Mesenchymal stem cell (in vitro differentiated cells and primary cell): ENCODE data around the gene FEZ2.

ENCODE experiments used
- DNase-seq: peaks from one replicate; pipeline ENCODE4 v3.0.0-alpha.2; 2013
- H2AFZ ChIP-seq: one replicate; pipeline ENCODE4 v1.6.1; 2013; ENCODE audit warnings: low read depth, mild to moderate bottlenecking, control low read depth, inconsistent platforms, low read length, moderate library complexity
- H2AK5ac ChIP-seq: 2 replicates; pipeline ENCODE4 v1.6.1; 2013; ENCODE audit warnings: low read length, moderate library complexity, mild to moderate bottlenecking, inconsistent platforms; ENCODE audit not compliant: severe bottlenecking
- H2BK120ac ChIP-seq: one replicate; pipeline ENCODE4 v1.6.1; 2013; ENCODE audit warnings: low read depth, mild to moderate bottlenecking, inconsistent platforms, low read length, moderate library complexity
- H2BK12ac ChIP-seq, 2 experiments: one replicate each; pipeline ENCODE4 v1.6.1; 2013; ENCODE audit warnings: inconsistent platforms in 2 of 2, low read length in 2 of 2, mild to moderate bottlenecking in 2 of 2, moderate library complexity in 2 of 2, control low read depth in 1 of 2
- H2BK15ac ChIP-seq: one replicate; pipeline ENCODE4 v1.6.1; 2013; ENCODE audit warnings: mild to moderate bottlenecking, low read depth, inconsistent platforms; ENCODE audit not compliant: poor library complexity, severe bottlenecking
- H2BK5ac ChIP-seq: 2 replicates; pipeline ENCODE4 v1.6.1; 2013; ENCODE audit warnings: low read depth, mild to moderate bottlenecking, low read length, control low read depth, inconsistent platforms; ENCODE audit not compliant: poor library complexity, severe bottlenecking
- H3K14ac ChIP-seq, 2 experiments: one replicate each; pipeline ENCODE4 v1.6.1; 2013; ENCODE audit warnings: inconsistent platforms in 2 of 2, low read length in 2 of 2, control low read depth in 1 of 2, mild to moderate bottlenecking in 1 of 2, moderate library complexity in 1 of 2
- H3K18ac ChIP-seq, 2 experiments: one replicate each; pipeline ENCODE4 v1.6.1; 2013; ENCODE audit warnings: inconsistent platforms in 2 of 2, low read length in 2 of 2, control low read depth in 1 of 2, low read depth in 1 of 2, mild to moderate bottlenecking in 1 of 2
- H3K23ac ChIP-seq, 2 experiments: one replicate each; pipeline ENCODE4 v1.6.1; 2013; ENCODE audit warnings: inconsistent platforms in 2 of 2, low read length in 2 of 2, mild to moderate bottlenecking in 2 of 2, moderate library complexity in 2 of 2, control low read depth in 1 of 2
- H3K27ac ChIP-seq: 2 replicates; pipeline ENCODE4 v1.5.1; 2013; ENCODE audit warnings: mild to moderate bottlenecking, moderate library complexity, low read length, control low read depth, inconsistent platforms; ENCODE audit not compliant: poor library complexity, severe bottlenecking
- H3K27me3 ChIP-seq, 2 experiments: 2 replicates each; pipeline versions ENCODE4 v1.6.1 to v1.7.0; 2013; ENCODE audit warnings: low read length in 2 of 2, mild to moderate bottlenecking in 2 of 2, moderate library complexity in 2 of 2, control low read depth in 1 of 2, inconsistent platforms in 1 of 2; ENCODE audit not compliant: control insufficient read depth in 1 of 2, insufficient read depth in 1 of 2
- H3K36me3 ChIP-seq, 2 experiments: 2 replicates each; pipeline versions ENCODE4 v1.6.1 to v1.7.0; 2013; ENCODE audit warnings: low read length in 2 of 2, control low read depth in 1 of 2, inconsistent platforms in 1 of 2, low read depth in 1 of 2, mild to moderate bottlenecking in 1 of 2; ENCODE audit not compliant: insufficient read depth in 2 of 2, control insufficient read depth in 1 of 2
- H3K4ac ChIP-seq, 2 experiments: one replicate each; pipeline ENCODE4 v1.6.1; 2013; ENCODE audit warnings: inconsistent platforms in 2 of 2, low read length in 2 of 2, mild to moderate bottlenecking in 2 of 2, moderate library complexity in 2 of 2, control low read depth in 1 of 2, low read depth in 1 of 2
- H3K4me1 ChIP-seq: 2 replicates; pipeline ENCODE4 v1.6.1; 2013; ENCODE audit warnings: low read depth, low read length, control low read depth; ENCODE audit not compliant: control insufficient read depth, insufficient read depth
- H3K4me2 ChIP-seq: 2 replicates; pipeline ENCODE4 v1.6.1; 2013; ENCODE audit warnings: low read length, mild to moderate bottlenecking, inconsistent platforms; ENCODE audit not compliant: poor library complexity, severe bottlenecking
- H3K4me3 ChIP-seq, 2 experiments: 2 replicates each; pipeline versions ENCODE4 v1.5.1 to v1.7.0; 2013; ENCODE audit warnings: low read length in 2 of 2, mild to moderate bottlenecking in 2 of 2, control low read depth in 1 of 2, low read depth in 1 of 2; ENCODE audit not compliant: insufficient read depth in 1 of 2
- H3K79me1 ChIP-seq: replicated peaks from 2 replicates; pipeline ENCODE4 v1.6.1; 2013; ENCODE audit warnings: mild to moderate bottlenecking, control low read depth, low read length, inconsistent platforms; ENCODE audit not compliant: poor library complexity, severe bottlenecking
- H3K9ac ChIP-seq: 2 replicates; pipeline ENCODE4 v1.7.0; 2013; ENCODE audit warnings: mild to moderate bottlenecking, low read length, moderate library complexity
- H3K9me3 ChIP-seq: 2 replicates; pipeline ENCODE4 v1.7.0; 2013; ENCODE audit warnings: mild to moderate bottlenecking, low read length; ENCODE audit not compliant: control insufficient read depth
- H4K8ac ChIP-seq: one replicate; pipeline ENCODE4 v1.6.1; 2013; ENCODE audit warnings: inconsistent platforms, mild to moderate bottlenecking, low read length, moderate library complexity
- H4K91ac ChIP-seq: one replicate; pipeline ENCODE4 v1.6.1; 2013; ENCODE audit warnings: mild to moderate bottlenecking, low read length, inconsistent platforms
- WGBS: methylation state at CpG from one replicate; pipeline ENCODE4 v1.1.7; 2013; ENCODE audit warnings: mixed read lengths; 5-methylcytosine and 5-hydroxymethylcytosine counted together

FEZ2 gene

GRCh38 chr2:36578343-36579296 is 19.3 kb downstream of the FEZ2 start:
- H3K18ac ChIP-seq, result no peak overlapping the region

GRCh38 chr2:36577884-36578283 is 20.1 kb downstream of the FEZ2 start:
- no peaks in the 10 kb centered on the region for H3K27me3 ChIP-seq
- H3K4me1 ChIP-seq, result peaks cover 3% of the 10 kb centered on the region
- H3K14ac ChIP-seq, result no peak overlapping the region
- 94% methylated on average over 2 of the region's 2 CpGs for WGBS
- H2BK12ac ChIP-seq, result no peak overlapping the region
- H2AFZ ChIP-seq, result no peak overlapping the region
- no peak overlapping the region for H3K4me3 ChIP-seq
- no peak overlapping the region for H3K23ac ChIP-seq
- no peak overlapping the region for H3K18ac ChIP-seq
- H3K4ac ChIP-seq, result no peak overlapping the region
- peaks cover 26% of the 10 kb centered on the region for H3K79me1 ChIP-seq
- H4K8ac ChIP-seq, result no peak overlapping the region
- H2AK5ac ChIP-seq, result no peak overlapping the region
- DNase-seq, result no peak
- no peak overlapping the region for H3K27ac ChIP-seq
- H3K36me3 ChIP-seq, result peaks cover 11 to 92% of the 10 kb centered on the region in 2 experiments
- no peak overlapping the region for H2BK15ac ChIP-seq
- no peaks in the 10 kb centered on the region for H3K9me3 ChIP-seq
- no peak overlapping the region for H4K91ac ChIP-seq
- no peak overlapping the region for H2BK120ac ChIP-seq
- H3K9ac ChIP-seq, result no peak overlapping the region
- no peak overlapping the region for H3K4me2 ChIP-seq
- no peak overlapping the region for H2BK5ac ChIP-seq

More at GRCh38 chr2:36578343-36579296, 19.3 kb downstream of the FEZ2 start:
- H4K8ac ChIP-seq, result no peak overlapping the region
- no peak for DNase-seq
- H2BK15ac ChIP-seq, result no peak overlapping the region
- H3K4me2 ChIP-seq, result no peak overlapping the region
- no peaks in the 10 kb centered on the region for H3K9me3 ChIP-seq
- no peaks in the 10 kb centered on the region for H3K27me3 ChIP-seq
- H3K79me1 ChIP-seq, result peaks cover 23% of the 10 kb centered on the region
- 94% methylated on average over 9 of the region's 10 CpGs for WGBS
- no peak overlapping the region for H3K9ac ChIP-seq
- H2BK5ac ChIP-seq, result no peak overlapping the region
- no peak overlapping the region for H3K14ac ChIP-seq
- no peak overlapping the region for H3K27ac ChIP-seq
- no peak overlapping the region for H4K91ac ChIP-seq
- no peak overlapping the region for H3K23ac ChIP-seq
- peaks cover 3% of the 10 kb centered on the region for H3K4me1 ChIP-seq
- H3K36me3 ChIP-seq, result peaks cover 11 to 92% of the 10 kb centered on the region in 2 experiments
- no peak overlapping the region for H2AK5ac ChIP-seq
- H3K4me3 ChIP-seq, result no peak overlapping the region
- H2AFZ ChIP-seq, result no peak overlapping the region
- H2BK12ac ChIP-seq, result no peak overlapping the region
- H3K4ac ChIP-seq, result no peak overlapping the region
- H2BK120ac ChIP-seq, result no peak overlapping the region

GRCh38 chr2:36574560-36574959 is 23.4 kb downstream of the FEZ2 start:
- Histone ChIP-seq H3K18ac (no peak overlapping the region), H3K4ac (no peak overlapping the region)
- 88% methylated on average over 2 of the region's 2 CpGs for WGBS

DNA sequence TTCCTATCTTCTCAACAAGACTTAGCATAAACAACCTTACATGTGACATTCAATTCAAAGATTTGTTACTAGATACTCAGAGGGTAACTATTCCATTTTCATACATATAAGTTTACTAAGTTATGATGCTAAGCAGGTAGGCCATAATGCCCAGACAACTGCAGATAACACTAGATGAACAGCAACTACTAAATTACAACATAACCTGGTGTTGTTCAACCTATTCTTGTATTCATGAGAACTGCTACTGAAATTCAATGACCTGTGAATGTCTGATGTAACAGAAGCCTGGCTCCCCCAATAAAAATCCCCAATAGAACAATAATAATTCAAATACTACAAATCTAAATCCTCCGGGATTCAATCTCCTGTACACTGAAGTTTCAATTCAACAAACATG is 24.8 kb downstream of the FEZ2 start:
- H3K9me3 ChIP-seq, result no peaks in the 10 kb centered on the region
- no peak overlapping the region for H2AFZ ChIP-seq
- H3K23ac ChIP-seq, result no peak overlapping the region
- no peak overlapping the region for H3K27ac ChIP-seq
- no peak overlapping the region for H2AK5ac ChIP-seq
- no peak overlapping the region for H2BK5ac ChIP-seq
- no peak overlapping the region for H3K4ac ChIP-seq
- H2BK120ac ChIP-seq, result no peak overlapping the region
- no peak overlapping the region for H3K14ac ChIP-seq
- peaks cover 8 to 63% of the 10 kb centered on the region in 2 experiments for H3K36me3 ChIP-seq
- no peak overlapping the region for H4K91ac ChIP-seq
- H4K8ac ChIP-seq, result no peak overlapping the region
- peaks cover 19% of the 10 kb centered on the region for H3K79me1 ChIP-seq
- H3K18ac ChIP-seq, result no peak overlapping the region
- H3K4me3 ChIP-seq, result no peak overlapping the region
- no CpG with 5 or more reads among the region's 1 CpG for WGBS
- H3K4me2 ChIP-seq, result no peak overlapping the region
- no peak overlapping the region for H2BK12ac ChIP-seq
- no peaks in the 10 kb centered on the region for H3K4me1 ChIP-seq
- no peaks in the 10 kb centered on the region for H3K27me3 ChIP-seq
- DNase-seq, result no peak
- H2BK15ac ChIP-seq, result no peak overlapping the region
- H3K9ac ChIP-seq, result no peak overlapping the region

More at GRCh38 chr2:36574560-36574959, 23.4 kb downstream of the FEZ2 start:
- H3K4me3 ChIP-seq, result no peak overlapping the region
- peaks cover 11 to 77% of the 10 kb centered on the region in 2 experiments for H3K36me3 ChIP-seq
- DNase-seq, result no peak
- H2BK12ac ChIP-seq, result no peak overlapping the region
- H3K4me1 ChIP-seq, result peaks cover 3% of the 10 kb centered on the region
- H4K91ac ChIP-seq, result no peak overlapping the region
- H3K9me3 ChIP-seq, result no peaks in the 10 kb centered on the region
- no peak overlapping the region for H3K9ac ChIP-seq
- H3K23ac ChIP-seq, result peak overlapping the region in 1 of 2 experiments; percentile 69
- H3K27ac ChIP-seq, result no peak overlapping the region
- H2AK5ac ChIP-seq, result no peak overlapping the region
- H4K8ac ChIP-seq, result no peak overlapping the region
- peaks cover 23% of the 10 kb centered on the region for H3K79me1 ChIP-seq
- H3K27me3 ChIP-seq, result no peaks in the 10 kb centered on the region
- no peak overlapping the region for H2BK15ac ChIP-seq
- no peak overlapping the region for H2AFZ ChIP-seq
- no peak overlapping the region for H2BK120ac ChIP-seq
- H2BK5ac ChIP-seq, result no peak overlapping the region
- H3K14ac ChIP-seq, result no peak overlapping the region
- no peak overlapping the region for H3K4me2 ChIP-seq
